ENCODE data around the gene RHEBL1. TPM values are rescaled to one million over a fixed set of nuclear protein-coding genes. Genes with fewer than 3 reads are reported as not detected.

Gene RHEBL1
- total and polyA plus RNA-seq, 8 donors: 0.71 to 3.6 (median 2.2) TPM

GRCh38 chr12:49084438-49084837 is 14.7 kb upstream of the RHEBL1 start:
- H3K36me3 ChIP-seq: no peaks in the 10 kb centered on the region
- H3K9me3 ChIP-seq: no peaks in the 10 kb centered on the region
- H3K4me1 ChIP-seq: peaks cover 0 to 17% of the 10 kb centered on the region in 2 donors
- intact Hi-C loops (cut with DNase I): loop anchor here in 1 of 2 donors (10.0 kb wide), 1 partner anchor 150 kb away; no protein-coding TSS in a partner anchor
- H3K4me3 ChIP-seq: no peak overlapping the region
- TF ChIP-seq CTCF (IDR thresholded peaks at IDR 0.05): no peak
- ATAC-seq (no peak), DNase-seq (no peak)
- H3K27me3 ChIP-seq: peaks cover 7 to 13% of the 10 kb centered on the region in 2 donors
- no peak overlapping the region for H3K27ac ChIP-seq

- intact Hi-C loops (cut with DNase I): loop anchor here in 1 of 2 donors (10.0 kb wide), 1 partner anchor 155 kb away; no protein-coding TSS in a partner anchor
- no peaks in the 10 kb centered on the region for H3K27me3 ChIP-seq
- H3K27ac ChIP-seq: no peak overlapping the region
- TF ChIP-seq CTCF (IDR thresholded peaks at IDR 0.05): no peak
- DNase-seq: no peak
- H3K4me3 ChIP-seq: no peak overlapping the region
- H3K36me3 ChIP-seq: no peaks in the 10 kb centered on the region
- no peak for ATAC-seq
- no peaks in the 10 kb centered on the region for H3K4me1 ChIP-seq
- no peaks in the 10 kb centered on the region for H3K9me3 ChIP-seq
Measured at GRCh38 chr12:49079793-49080192, 10.0 kb upstream of the RHEBL1 start.

DNA sequence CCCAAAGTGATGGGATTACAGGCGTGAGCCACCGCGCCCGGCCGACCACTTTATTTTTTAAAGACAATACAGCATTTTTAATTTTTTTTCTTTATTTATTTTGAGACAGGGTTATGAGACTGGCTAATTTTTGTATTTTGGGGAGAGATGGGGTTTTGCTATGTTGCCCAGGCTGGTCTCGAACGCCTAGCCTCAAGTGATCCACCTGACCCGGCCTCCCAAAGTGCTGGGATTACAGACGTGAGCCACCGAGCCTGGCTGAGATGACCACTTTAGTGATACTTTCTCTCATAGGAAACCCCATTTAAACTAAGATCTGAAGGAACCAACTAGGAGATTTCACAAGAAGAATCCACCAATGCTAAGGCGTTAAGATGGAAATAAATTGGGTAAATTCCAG is 1.2 kb upstream of the RHEBL1 start:
- no peaks in the 10 kb centered on the region for H3K9me3 ChIP-seq
- no peak for TF ChIP-seq CTCF (IDR thresholded peaks at IDR 0.05)
- no peak overlapping the region for H3K27ac ChIP-seq
- no peak overlapping the region for H3K4me3 ChIP-seq
- ATAC-seq (no peak), DNase-seq (no peak)
- no peaks in the 10 kb centered on the region for H3K36me3 ChIP-seq
- intact Hi-C loops (cut with DNase I): no loop called here
- no peaks in the 10 kb centered on the region for H3K27me3 ChIP-seq
- peaks cover 8 to 16% of the 10 kb centered on the region in 2 donors for H3K4me1 ChIP-seq

- Histone ChIP-seq H3K36me3 (no peaks in the 10 kb centered on the region), H3K4me3 (peak overlapping the region; percentile 57 to 76), H3K27me3 (no peaks in the 10 kb centered on the region), H3K27ac (peak overlapping the region in 1 of 2 donors; percentile 84), H3K9me3 (no peaks in the 10 kb centered on the region), H3K4me1 (peaks cover 8 to 21% of the 10 kb centered on the region in 2 donors)
- DNase-seq: no peak
- intact Hi-C loops (cut with DNase I): loop anchor here in 1 of 2 donors (10.0 kb wide), 1 partner anchor 56 kb away; no protein-coding TSS in a partner anchor
- ATAC-seq: no peak
- TF ChIP-seq CTCF (IDR thresholded peaks at IDR 0.05): no peak
Measured at GRCh38 chr12:49068879-49069506, 786 bp downstream of the RHEBL1 start.

- ATAC-seq: no peak
- no peak overlapping the region for H3K4me3 ChIP-seq
- intact Hi-C loops (cut with DNase I): loop anchor here in 1 of 2 donors (10.0 kb wide), 1 partner anchor 59 kb away; no protein-coding TSS in a partner anchor
Measured at GRCh38 chr12:49066120-49066519, 3.7 kb downstream of the RHEBL1 start.

More at GRCh38 chr12:49066120-49066519, 3.7 kb downstream of the RHEBL1 start:
- Histone ChIP-seq H3K36me3 (no peaks in the 10 kb centered on the region), H3K9me3 (no peaks in the 10 kb centered on the region), H3K27ac (no peak overlapping the region), H3K27me3 (no peaks in the 10 kb centered on the region), H3K4me1 (peaks cover 8 to 32% of the 10 kb centered on the region in 2 donors)
- TF ChIP-seq CTCF (IDR thresholded peaks at IDR 0.05): no peak
- no peak for DNase-seq
